Measurements from ENCODE around the gene ORAI3.

ORAI3 gene

GRCh38 chr16:30920891-30921290 lies 28.0 kb upstream of the ORAI3 start:
- no peak for DNase-seq (ENCODE audit: low read depth)
- no peak overlapping the region for H3K4me3 ChIP-seq (ENCODE audit: low read length)
- TF ChIP-seq CTCF (conservative IDR thresholded peaks at IDR 0.05; ENCODE audit: low read length) = no peak

GRCh38 chr16:30921459-30921747 lies 27.5 kb upstream of the ORAI3 start:
- DNase-seq (ENCODE audit: low read depth) = no peak
- TF ChIP-seq CTCF (conservative IDR thresholded peaks at IDR 0.05; ENCODE audit: low read length) = no peak
- H3K4me3 ChIP-seq (ENCODE audit: low read length) = peak overlapping the region; percentile 73

- H3K4me3 ChIP-seq (ENCODE audit: low read length) = peak overlapping the region; percentile 73
Measured at GRCh38 chr16:30921748-30922419, 27.0 kb upstream of the ORAI3 start.

GRCh38 chr16:30922420-30922959 lies 26.4 kb upstream of the ORAI3 start:
- H3K4me3 ChIP-seq (ENCODE audit: low read length) = peak overlapping the region; percentile 98
- no peak for TF ChIP-seq CTCF (conservative IDR thresholded peaks at IDR 0.05; ENCODE audit: low read length)
- DNase-seq (ENCODE audit: low read depth) = peak; percentile 100

More at GRCh38 chr16:30921748-30922419, 27.0 kb upstream of the ORAI3 start:
- TF ChIP-seq CTCF (conservative IDR thresholded peaks at IDR 0.05; ENCODE audit: low read length) = peak; percentile 88
- DNase-seq (ENCODE audit: low read depth) = peak; percentile 79

- DNase-seq (ENCODE audit: low read depth) = peak; percentile 100
- no peak for TF ChIP-seq CTCF (conservative IDR thresholded peaks at IDR 0.05; ENCODE audit: low read length)
- H3K4me3 ChIP-seq (ENCODE audit: low read length) = peak overlapping the region; percentile 98
Measured at GRCh38 chr16:30922960-30923535, 25.8 kb upstream of the ORAI3 start.

GRCh38 chr16:30923554-30924075 lies 25.3 kb upstream of the ORAI3 start, which contains the start of gene FBXL19:
Gene FBXL19, plus strand, starts transcription at chr16:30923572. Its CDS starts 2,183 bp downstream, at chr16:30925755.
- no peak for DNase-seq (ENCODE audit: low read depth)
- peak within 1 kb of the TSS; percentile 98 for H3K4me3 ChIP-seq (ENCODE audit: low read length)
- no peak for TF ChIP-seq CTCF (conservative IDR thresholded peaks at IDR 0.05; ENCODE audit: low read length)

Data from AG10803 (cell line).